Measurements from ENCODE around the gene ARHGAP30.

ARHGAP30 gene

GRCh38 chr1:161044535-161044907 is 25.2 kb downstream of the ARHGAP30 start:
- peak overlapping the region; percentile 94 for H3K27ac ChIP-seq
- TF ChIP-seq CTCF (conservative IDR thresholded peaks at IDR 0.05) (no peak), ZFX (IDR thresholded peaks at IDR 0.05) (no peak)

- TF ChIP-seq CTCF (conservative IDR thresholded peaks at IDR 0.05): no peak
- TF ChIP-seq ZFX (IDR thresholded peaks at IDR 0.05): no peak
- H3K27ac ChIP-seq: peak overlapping the region; percentile 85; the same call in 1 of the 2 replicates
Measured at GRCh38 chr1:161039546-161039945, 30.1 kb downstream of the ARHGAP30 start.

- peak overlapping the region; percentile 85 for H3K27ac ChIP-seq
- TF ChIP-seq CTCF (conservative IDR thresholded peaks at IDR 0.05) (no peak), ZFX (IDR thresholded peaks at IDR 0.05) (no peak)
Measured at GRCh38 chr1:161039154-161039545, 30.5 kb downstream of the ARHGAP30 start.

- TF ChIP-seq CTCF (conservative IDR thresholded peaks at IDR 0.05) (no peak), ZFX (IDR thresholded peaks at IDR 0.05) (peak; percentile 56)
- H3K27ac ChIP-seq: peak within 1 kb of the TSS; percentile 85
Measured at GRCh38 chr1:161038523-161039153, 31.1 kb downstream of the ARHGAP30 start, which contains the start of gene TSTD1. TSS of gene TSTD1 (minus strand) at chr1:161038964. CDS start at chr1:161038889, 75 bp downstream.

GRCh38 chr1:161037661-161038522 is 31.8 kb downstream of the ARHGAP30 start:
- no peak for TF ChIP-seq CTCF (conservative IDR thresholded peaks at IDR 0.05)
- no peak for TF ChIP-seq ZFX (IDR thresholded peaks at IDR 0.05)
- peak overlapping the region; percentile 85 for H3K27ac ChIP-seq

- no peak for TF ChIP-seq ZFX (IDR thresholded peaks at IDR 0.05)
- TF ChIP-seq CTCF (conservative IDR thresholded peaks at IDR 0.05): no peak
- no peak overlapping the region for H3K27ac ChIP-seq
Measured at GRCh38 chr1:161033751-161034150, 35.9 kb downstream of the ARHGAP30 start.

GRCh38 chr1:161032409-161032808 is 37.3 kb downstream of the ARHGAP30 start:
- no peak overlapping the region for H3K27ac ChIP-seq

More at GRCh38 chr1:161032409-161032808, 37.3 kb downstream of the ARHGAP30 start:
- TF ChIP-seq CTCF (conservative IDR thresholded peaks at IDR 0.05): no peak
- no peak for TF ChIP-seq ZFX (IDR thresholded peaks at IDR 0.05)
